ENCODE data around the gene DLD. TPM values are rescaled to one million over a fixed set of nuclear protein-coding genes. Genes with fewer than 3 reads are reported as not detected.

The DLD gene
- total RNA-seq, 1 experiment from 2014 or later, result 58.0 TPM

GRCh38 chr7:107959527-107959898 lies 68.5 kb downstream of the DLD start:
- peaks cover 50% of the 10 kb centered on the region for H3K36me3 Mint-ChIP-seq (ENCODE audit: insufficient read depth, unreplicated experiment)
- H3K9me3 Mint-ChIP-seq (ENCODE audit: low read depth, unreplicated experiment), result no peaks in the 10 kb centered on the region
- no peaks in the 10 kb centered on the region for H3K27me3 Mint-ChIP-seq (ENCODE audit: unreplicated experiment)
- no TSS peak for BruUV-seq (replicated peaks)
- DNase-seq, result no peak
- no peaks in the 10 kb centered on the region for H3K4me1 Mint-ChIP-seq (ENCODE audit: low read depth, unreplicated experiment)
- intact Hi-C loops (cut with micrococcal nuclease; ENCODE audit: unreplicated experiment), result no loop called here
- H3K4me3 Mint-ChIP-seq (ENCODE audit: low read depth, unreplicated experiment), result no peak overlapping the region
- no peak overlapping the region for H3K27ac Mint-ChIP-seq (ENCODE audit: unreplicated experiment)
- TF ChIP-seq CTCF (IDR thresholded peaks at IDR 0.05; ENCODE audit: unreplicated experiment), result no peak
- CTCF ChIA-PET, result interaction anchor here (0.6 kb wide), 1 partner anchor 106 kb away, joined by 8 read pairs; no protein-coding TSS in a partner anchor

- BruUV-seq (replicated peaks), result no TSS peak
- H3K4me1 Mint-ChIP-seq (ENCODE audit: low read depth, unreplicated experiment), result no peaks in the 10 kb centered on the region
These were observed 69.3 kb downstream of the DLD start for GRCh38 chr7:107960272-107960671.

GRCh38 chr7:107961405-107961804 lies 70.4 kb downstream of the DLD start:
- peaks cover 57% of the 10 kb centered on the region for H3K36me3 Mint-ChIP-seq (ENCODE audit: insufficient read depth, unreplicated experiment)
- H3K27me3 Mint-ChIP-seq (ENCODE audit: unreplicated experiment), result no peaks in the 10 kb centered on the region
- intact Hi-C loops (cut with micrococcal nuclease; ENCODE audit: unreplicated experiment), result no loop called here

More at GRCh38 chr7:107960272-107960671, 69.3 kb downstream of the DLD start:
- intact Hi-C loops (cut with micrococcal nuclease; ENCODE audit: unreplicated experiment), result no loop called here
- no peaks in the 10 kb centered on the region for H3K27me3 Mint-ChIP-seq (ENCODE audit: unreplicated experiment)
- CTCF ChIA-PET, result no interaction called here
- no peaks in the 10 kb centered on the region for H3K9me3 Mint-ChIP-seq (ENCODE audit: low read depth, unreplicated experiment)
- H3K4me3 Mint-ChIP-seq (ENCODE audit: low read depth, unreplicated experiment), result no peak overlapping the region
- no peak for TF ChIP-seq CTCF (IDR thresholded peaks at IDR 0.05; ENCODE audit: unreplicated experiment)
- no peak overlapping the region for H3K27ac Mint-ChIP-seq (ENCODE audit: unreplicated experiment)
- peaks cover 56% of the 10 kb centered on the region for H3K36me3 Mint-ChIP-seq (ENCODE audit: insufficient read depth, unreplicated experiment)
- no peak for DNase-seq

GRCh38 chr7:107962817-107963216 lies 71.8 kb downstream of the DLD start:
- no peaks in the 10 kb centered on the region for H3K27me3 Mint-ChIP-seq (ENCODE audit: unreplicated experiment)
- no TSS peak for BruUV-seq (replicated peaks)
- H3K36me3 Mint-ChIP-seq (ENCODE audit: insufficient read depth, unreplicated experiment), result peaks cover 54% of the 10 kb centered on the region
- DNase-seq, result no peak
- H3K4me1 Mint-ChIP-seq (ENCODE audit: low read depth, unreplicated experiment), result no peaks in the 10 kb centered on the region
- CTCF ChIA-PET, result no interaction called here
- no peaks in the 10 kb centered on the region for H3K9me3 Mint-ChIP-seq (ENCODE audit: low read depth, unreplicated experiment)
- intact Hi-C loops (cut with micrococcal nuclease; ENCODE audit: unreplicated experiment), result no loop called here
- H3K27ac Mint-ChIP-seq (ENCODE audit: unreplicated experiment), result no peak overlapping the region
- no peak overlapping the region for H3K4me3 Mint-ChIP-seq (ENCODE audit: low read depth, unreplicated experiment)
- TF ChIP-seq CTCF (IDR thresholded peaks at IDR 0.05; ENCODE audit: unreplicated experiment), result no peak

More at GRCh38 chr7:107961405-107961804, 70.4 kb downstream of the DLD start:
- CTCF ChIA-PET, result no interaction called here
- TF ChIP-seq CTCF (IDR thresholded peaks at IDR 0.05; ENCODE audit: unreplicated experiment), result no peak
- H3K9me3 Mint-ChIP-seq (ENCODE audit: low read depth, unreplicated experiment), result no peaks in the 10 kb centered on the region
- no peaks in the 10 kb centered on the region for H3K4me1 Mint-ChIP-seq (ENCODE audit: low read depth, unreplicated experiment)
- no peak for DNase-seq
- no TSS peak for BruUV-seq (replicated peaks)
- H3K27ac Mint-ChIP-seq (ENCODE audit: unreplicated experiment), result peak overlapping the region; percentile 8
- no peak overlapping the region for H3K4me3 Mint-ChIP-seq (ENCODE audit: low read depth, unreplicated experiment)
